GM12878 (cell line): ENCODE measurements around the gene DLG2.

Source experiments
- EZH2 ChIP-seq: IDR thresholded peaks from 2 replicates; pipeline ENCODE4 v1.6.1; 2012; ENCODE audit warnings: low read depth, mild to moderate bottlenecking, control low read depth, inconsistent platforms, low read length, borderline replicate concordance; ENCODE audit not compliant: control insufficient read depth
- NRF1 ChIP-seq: conservative IDR thresholded peaks from 2 replicates; pipeline ENCODE4 v1.6.1; 2011; ENCODE audit warnings: mild to moderate bottlenecking, low read depth, low read length, improper control_type of control experiment
- SMC3 ChIP-seq: IDR thresholded peaks from 2 replicates; pipeline ENCODE4 v1.6.1; 2011; ENCODE audit warnings: low read length, improper control_type of control experiment, borderline replicate concordance
- USF2 ChIP-seq: IDR thresholded peaks from 2 replicates; pipeline ENCODE4 v1.6.1; 2011; ENCODE audit warnings: low read depth, low read length, improper control_type of control experiment, borderline replicate concordance

GRCh38 chr11:83661491-83662350, 1965.4 kb downstream of the DLG2 start:
- TF ChIP-seq USF2 (no peak), NRF1 (no peak), SMC3 (no peak), EZH2 (no peak)
